ENCODE results near the gene EMP3. TPM values are rescaled to one million over a fixed set of nuclear protein-coding genes. Genes with fewer than 3 reads are reported as not detected.

EMP3 gene
- total and polyA plus RNA-seq, 9 of the 15 experiments (the other 6 are each of a cell fraction or from before 2014, with no cell fraction given), result 123 to 386 (median 296) TPM

DNA sequence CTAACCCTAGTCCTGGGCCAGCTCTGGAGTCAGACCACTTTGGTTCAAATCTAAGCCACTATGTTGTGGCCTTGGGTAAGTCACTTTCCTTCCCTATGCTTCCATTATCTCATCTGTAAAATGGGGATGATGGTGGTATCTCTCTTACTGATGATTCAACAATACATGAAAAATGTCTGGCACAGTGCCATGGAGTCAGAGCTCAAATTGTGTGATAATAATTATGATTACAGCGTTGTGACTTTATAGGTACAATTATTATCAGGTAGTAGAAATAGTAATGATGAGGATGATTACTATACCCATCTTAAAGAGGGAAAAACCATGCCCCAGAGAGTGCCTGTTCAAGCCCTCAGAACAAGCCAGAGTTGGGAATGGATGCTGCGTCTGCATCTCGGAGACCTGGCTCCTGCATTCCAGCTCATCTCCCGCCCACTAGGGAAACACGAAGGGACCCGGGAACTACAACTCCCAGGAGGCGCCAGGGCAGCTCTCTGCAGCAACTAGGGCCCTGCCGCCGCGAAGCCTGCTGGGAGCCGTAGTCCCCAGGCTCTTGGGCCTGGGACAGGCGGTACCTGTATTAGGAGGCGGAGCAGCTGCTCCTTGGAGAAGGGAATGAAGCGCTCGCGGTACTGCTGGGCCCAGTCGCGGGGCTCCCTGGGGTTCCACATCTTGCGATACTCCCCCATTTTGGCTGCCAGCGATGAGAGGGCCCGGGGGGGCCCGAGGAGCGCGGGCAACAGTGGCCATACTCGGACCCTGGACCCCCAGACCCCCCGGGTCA is 37.6 kb downstream of the EMP3 start (continued):
- TF ChIP-seq CBX2 (IDR thresholded peaks at IDR 0.05; ENCODE audit: insufficient read depth, low read length, poor library complexity, severe bottlenecking), result no peak
- peak; percentile 49; the same call in 1 of the 2 replicates for TF ChIP-seq OTX1 (CRISPR knock-in tag; IDR thresholded peaks at IDR 0.05)
- TF ChIP-seq TAF1 (IDR thresholded peaks at IDR 0.05; ENCODE audit: control insufficient read depth, extremely low read depth, insufficient read depth, low read length, severe bottlenecking), result peak; percentile 11
- no peak for TF ChIP-seq ZNF324 (CRISPR knock-in tag; IDR thresholded peaks at IDR 0.05)
- TF ChIP-seq, protein P1, sequence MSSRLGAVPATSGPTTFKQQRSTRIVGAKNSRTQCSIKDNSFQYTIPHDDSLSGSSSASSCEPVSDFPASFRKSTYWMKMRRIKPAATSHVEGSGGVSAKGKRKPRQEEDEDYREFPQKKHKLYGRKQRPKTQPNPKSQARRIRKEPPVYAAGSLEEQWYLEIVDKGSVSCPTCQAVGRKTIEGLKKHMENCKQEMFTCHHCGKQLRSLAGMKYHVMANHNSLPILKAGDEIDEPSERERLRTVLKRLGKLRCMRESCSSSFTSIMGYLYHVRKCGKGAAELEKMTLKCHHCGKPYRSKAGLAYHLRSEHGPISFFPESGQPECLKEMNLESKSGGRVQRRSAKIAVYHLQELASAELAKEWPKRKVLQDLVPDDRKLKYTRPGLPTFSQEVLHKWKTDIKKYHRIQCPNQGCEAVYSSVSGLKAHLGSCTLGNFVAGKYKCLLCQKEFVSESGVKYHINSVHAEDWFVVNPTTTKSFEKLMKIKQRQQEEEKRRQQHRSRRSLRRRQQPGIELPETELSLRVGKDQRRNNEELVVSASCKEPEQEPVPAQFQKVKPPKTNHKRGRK (tag; IDR thresholded peaks at IDR 0.05), result no peak
- no peak for TF ChIP-seq NR3C1 (CRISPR knock-in tag; IDR thresholded peaks at IDR 0.05)
- no peak for TF ChIP-seq SMARCB1 (IDR thresholded peaks at IDR 0.05; ENCODE audit: insufficient read length, low read depth)
- TF ChIP-seq EP400 (IDR thresholded peaks at IDR 0.05), result no peak; the same call in 1 of the 2 replicates
- TF ChIP-seq MCM5 (IDR thresholded peaks at IDR 0.05; ENCODE audit: low read depth), result no peak
- TF ChIP-seq EGR1 (conservative IDR thresholded peaks at IDR 0.05), result 0 out of 2 replicates have a peak, but pooled peaks have one; percentile 6
- no peak for TF ChIP-seq BRD4 (IDR thresholded peaks at IDR 0.05)
- no peak for TF ChIP-seq LEF1 (IDR thresholded peaks at IDR 0.05)
- TF ChIP-seq, protein P2, sequence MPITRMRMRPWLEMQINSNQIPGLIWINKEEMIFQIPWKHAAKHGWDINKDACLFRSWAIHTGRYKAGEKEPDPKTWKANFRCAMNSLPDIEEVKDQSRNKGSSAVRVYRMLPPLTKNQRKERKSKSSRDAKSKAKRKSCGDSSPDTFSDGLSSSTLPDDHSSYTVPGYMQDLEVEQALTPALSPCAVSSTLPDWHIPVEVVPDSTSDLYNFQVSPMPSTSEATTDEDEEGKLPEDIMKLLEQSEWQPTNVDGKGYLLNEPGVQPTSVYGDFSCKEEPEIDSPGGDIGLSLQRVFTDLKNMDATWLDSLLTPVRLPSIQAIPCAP (CRISPR knock-in tag; IDR thresholded peaks at IDR 0.05; ENCODE audit: borderline replicate concordance), result no peak
- TF ChIP-seq HMG20B (CRISPR knock-in tag; IDR thresholded peaks at IDR 0.05), result no peak
- no peak for TF ChIP-seq FIP1L1 (IDR thresholded peaks at IDR 0.05; ENCODE audit: low read depth, low read length, poor library complexity, severe bottlenecking)
- no peak for TF ChIP-seq RAD51 (IDR thresholded peaks at IDR 0.05; ENCODE audit: borderline replicate concordance, low read depth)
- TF ChIP-seq, protein P3, sequence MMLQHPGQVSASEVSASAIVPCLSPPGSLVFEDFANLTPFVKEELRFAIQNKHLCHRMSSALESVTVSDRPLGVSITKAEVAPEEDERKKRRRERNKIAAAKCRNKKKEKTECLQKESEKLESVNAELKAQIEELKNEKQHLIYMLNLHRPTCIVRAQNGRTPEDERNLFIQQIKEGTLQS (IDR thresholded peaks at IDR 0.05), result no peak
- TF ChIP-seq, protein P3 (CRISPR knock-in tag; conservative IDR thresholded peaks at IDR 0.05), result 0 out of 2 replicates have a peak, but pooled peaks have one; percentile 30
- TF ChIP-seq ERF (CRISPR knock-in tag; IDR thresholded peaks at IDR 0.05), result peak; percentile 78; the same call in 1 of the 2 replicates
- no peak for TF ChIP-seq HNRNPUL1 (IDR thresholded peaks at IDR 0.05; ENCODE audit: low read length)
- TF ChIP-seq ATF1 (CRISPR knock-in tag; IDR thresholded peaks at IDR 0.05), result no peak
- TF ChIP-seq ATF1 (tag; IDR thresholded peaks at IDR 0.05), result 0 out of 2 replicates have a peak, but pooled peaks have one; percentile 7
- peak; percentile 73 for TF ChIP-seq CREM (IDR thresholded peaks at IDR 0.05; ENCODE audit: low read depth)
- TF ChIP-seq ZNF57 (CRISPR knock-in tag; IDR thresholded peaks at IDR 0.05), result no peak
- TF ChIP-seq FOSL1 (tag; conservative IDR thresholded peaks at IDR 0.05), result peak; percentile 52; the same call in 1 of the 2 replicates

All from K562 (cell line).